ENCODE measurements around the gene BACH1.

BACH1 gene

GRCh38 chr21:29295066-29295650 is 3.6 kb upstream of the BACH1 start:
- DNase-seq = no peak

DNA sequence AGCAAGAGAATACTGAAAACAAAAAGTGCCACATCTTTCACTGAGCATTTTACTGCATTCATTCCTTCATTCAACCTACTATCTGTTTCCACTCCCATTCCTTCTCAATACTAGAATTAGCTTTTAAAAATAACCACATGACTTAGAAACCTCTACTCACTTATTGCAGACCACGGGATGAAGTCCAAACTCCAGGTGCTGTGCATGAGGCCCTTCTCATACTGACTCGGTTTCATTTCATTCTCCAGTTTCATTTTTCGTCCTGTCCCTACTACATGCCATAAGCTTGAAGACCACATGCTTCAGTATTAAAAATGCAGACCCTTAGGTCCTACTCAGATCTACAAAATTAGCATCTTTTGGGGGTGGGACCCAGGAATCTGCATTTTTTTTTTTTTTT is 2.3 kb upstream of the BACH1 start:
- DNase-seq = no peak

- no peak for DNase-seq
Observed at GRCh38 chr21:29297483-29298347, 1.0 kb upstream of the BACH1 start.

GRCh38 chr21:29299046-29299915 is 559 bp downstream of the BACH1 start:
- DNase-seq = peak; percentile 70

- peak; percentile 40 for DNase-seq
Observed at GRCh38 chr21:29299916-29300806, 1.4 kb downstream of the BACH1 start.

DNA sequence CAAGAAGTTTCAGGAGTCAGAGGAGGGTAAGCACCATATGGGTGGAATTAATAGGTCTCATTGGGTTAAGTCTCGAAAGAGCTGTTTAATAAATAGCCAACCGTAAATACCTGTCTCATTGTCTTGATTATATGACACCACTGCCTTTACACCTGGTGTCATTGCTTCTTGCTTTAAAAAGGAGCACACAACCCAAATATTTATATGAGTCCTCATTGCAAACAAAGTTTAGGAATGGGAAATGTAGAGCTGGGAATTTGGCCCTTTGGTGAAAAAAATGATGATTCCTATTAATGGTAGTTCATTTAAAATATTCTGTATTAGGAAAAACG is 2.1 kb downstream of the BACH1 start:
- no peak for DNase-seq

DNA sequence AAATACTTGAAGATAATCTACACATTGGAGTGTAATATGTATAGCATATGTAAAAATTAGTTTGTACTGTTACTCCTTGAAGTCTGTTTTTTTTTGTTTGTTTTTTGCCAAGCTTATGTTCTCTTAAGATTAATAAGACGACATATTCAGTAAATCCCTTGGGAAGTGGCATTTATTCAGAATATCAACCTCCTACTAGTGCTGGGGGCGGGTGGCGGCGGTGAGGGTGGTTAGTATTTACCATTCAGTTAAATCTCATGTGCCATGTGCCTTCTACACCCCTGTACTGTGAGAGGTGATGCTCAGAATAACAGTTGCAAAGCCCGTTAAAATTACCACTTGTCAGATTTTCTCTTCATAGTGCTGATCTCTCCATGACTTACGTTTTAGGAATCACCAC is 3.0 kb downstream of the BACH1 start:
- no peak for DNase-seq

GRCh38 chr21:29302359-29302875 is 3.7 kb downstream of the BACH1 start:
- DNase-seq = no peak

GRCh38 chr21:29303288-29303687 is 4.6 kb downstream of the BACH1 start:
- no peak for DNase-seq

GRCh38 chr21:29304597-29304996 is 5.9 kb downstream of the BACH1 start:
- DNase-seq = no peak

DNA sequence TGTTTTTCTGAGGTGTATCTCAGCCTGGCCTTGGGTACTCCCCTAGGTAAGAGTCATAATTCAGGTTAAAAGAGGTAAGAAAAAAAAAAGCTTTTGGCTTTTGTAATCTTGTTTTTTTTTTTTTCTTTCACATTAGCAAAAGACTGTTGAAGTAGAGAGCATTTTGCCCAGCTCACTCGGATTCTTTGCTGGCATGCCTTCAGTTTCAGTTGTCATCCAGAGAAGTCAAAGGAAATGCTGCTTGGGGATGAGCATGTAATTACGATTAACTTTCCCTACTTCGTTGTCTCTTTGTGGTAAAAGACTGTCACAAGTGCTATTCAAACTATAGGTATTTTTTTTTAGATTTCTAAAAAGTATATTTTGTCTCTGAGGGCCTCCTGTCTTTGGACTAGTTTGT is 6.3 kb downstream of the BACH1 start:
- DNase-seq = no peak

- DNase-seq = no peak
Observed at GRCh38 chr21:29305561-29305960, 6.8 kb downstream of the BACH1 start.

GRCh38 chr21:29306920-29307319 is 8.2 kb downstream of the BACH1 start:
- DNase-seq = no peak

DNA sequence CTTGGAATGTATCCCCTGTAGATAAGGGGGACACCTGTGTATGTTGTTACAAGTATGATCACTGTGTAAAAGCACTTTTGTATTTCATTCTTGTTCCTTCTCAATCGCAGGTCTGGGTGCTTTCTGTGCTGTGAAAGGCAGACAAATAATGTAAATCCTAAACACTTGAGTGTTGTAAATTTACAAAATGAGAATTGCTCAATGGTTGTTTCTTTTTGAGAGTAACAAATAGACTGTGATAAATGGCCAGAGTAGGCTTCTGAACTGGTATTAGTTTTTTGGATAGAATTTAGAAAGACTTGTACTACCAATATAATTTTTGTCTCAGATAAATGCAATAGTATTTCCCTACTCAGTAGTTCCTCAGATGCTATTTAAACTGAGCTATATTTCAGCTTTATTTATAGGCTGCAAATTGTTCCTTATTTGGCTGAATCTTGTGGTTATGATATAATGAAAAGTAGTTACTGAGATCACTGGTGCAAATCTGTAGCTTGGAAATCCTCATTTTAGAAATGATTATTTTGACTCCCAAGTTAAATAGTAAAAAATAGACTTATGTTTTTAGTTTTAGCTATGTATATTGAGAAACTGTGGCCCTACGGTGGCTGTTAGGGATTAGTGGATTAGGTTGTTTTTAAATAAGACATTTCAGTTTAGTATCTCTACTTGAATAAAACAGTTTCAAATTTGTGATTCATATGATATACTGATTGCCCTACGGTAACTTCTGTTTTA is 9.2 kb downstream of the BACH1 start:
- no peak for DNase-seq

GRCh38 chr21:29308456-29308783 is 9.7 kb downstream of the BACH1 start:
- no peak for DNase-seq

GRCh38 chr21:29309703-29310102 is 11.0 kb downstream of the BACH1 start:
- DNase-seq = no peak

GRCh38 chr21:29311802-29312201 is 13.1 kb downstream of the BACH1 start:
- DNase-seq = no peak

- DNase-seq = no peak
Observed at GRCh38 chr21:29312981-29313380, 14.3 kb downstream of the BACH1 start.

- no peak for DNase-seq
Observed at GRCh38 chr21:29313662-29314408, 15.1 kb downstream of the BACH1 start.

- DNase-seq = no peak
Observed at GRCh38 chr21:29315131-29315749, 16.5 kb downstream of the BACH1 start.

All from NCI-H146 (cell line).